Liver (tissue), 3 donors: ENCODE measurements around the gene MED15.

ENCODE experiments used
- HNF4A ChIP-seq, 2 donors: conservative IDR thresholded peaks; 2 replicates each; pipeline ENCODE4 v1.6.1; 2016; ENCODE audit warnings: antibody characterized with exemption in 2 of 2, mild to moderate bottlenecking in 2 of 2
- SP1 ChIP-seq: IDR thresholded peaks from 2 replicates; pipeline ENCODE4 v1.6.1; 2018; ENCODE audit warnings: antibody characterized with exemption, mild to moderate bottlenecking
- YY1 ChIP-seq: IDR thresholded peaks from 2 replicates; pipeline ENCODE4 v1.6.1; 2016; ENCODE audit warnings: antibody characterized with exemption, mild to moderate bottlenecking
- TF ChIP-seq, protein P1 (sequence below): fragments of 150-350 bp; IDR thresholded peaks from 2 replicates; pipeline ENCODE4 v1.5.1; 2017; ENCODE audit warnings: improper control_type of control experiment, low read depth, low read length; ENCODE audit not compliant: missing input control
- TF ChIP-seq, protein P2 (sequence below): IDR thresholded peaks from 2 replicates; pipeline ENCODE4 v1.6.1; 2016; ENCODE audit warnings: antibody characterized with exemption
- TF ChIP-seq, protein P3 (sequence below): IDR thresholded peaks from 2 replicates; pipeline ENCODE4 v1.6.1; 2016; ENCODE audit warnings: antibody characterized with exemption, mild to moderate bottlenecking
- donor health status: healthy.
- donor health status: healthy.

DNA sequence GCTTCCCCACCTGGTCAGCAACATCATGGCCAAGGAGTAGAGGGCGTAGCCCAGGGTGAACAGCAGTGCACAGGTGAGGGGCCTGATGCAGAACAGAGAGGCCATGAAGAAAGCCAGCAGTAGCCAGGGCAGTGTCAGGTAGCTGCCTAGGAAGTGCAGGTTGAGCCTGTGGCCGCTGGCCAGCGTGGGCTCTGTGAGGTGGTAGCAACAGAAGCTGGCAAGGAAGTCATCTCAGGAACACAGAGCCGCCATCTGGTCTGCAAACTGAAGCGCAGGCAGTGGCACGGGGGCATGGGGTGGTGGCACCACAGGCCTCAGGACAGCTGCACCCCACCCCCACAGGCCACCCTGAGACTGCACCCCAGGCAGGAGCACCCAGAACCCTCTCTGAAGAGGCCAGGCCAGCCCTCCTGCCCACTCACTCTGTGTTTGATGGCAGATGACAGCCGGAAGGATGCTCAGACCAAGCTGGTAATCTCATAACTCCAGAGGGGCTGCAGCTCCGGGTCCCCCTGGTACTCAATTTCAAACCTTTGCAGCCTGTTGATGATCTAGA lies 95.3 kb downstream of the MED15 start:
- TF ChIP-seq, protein P1, sequence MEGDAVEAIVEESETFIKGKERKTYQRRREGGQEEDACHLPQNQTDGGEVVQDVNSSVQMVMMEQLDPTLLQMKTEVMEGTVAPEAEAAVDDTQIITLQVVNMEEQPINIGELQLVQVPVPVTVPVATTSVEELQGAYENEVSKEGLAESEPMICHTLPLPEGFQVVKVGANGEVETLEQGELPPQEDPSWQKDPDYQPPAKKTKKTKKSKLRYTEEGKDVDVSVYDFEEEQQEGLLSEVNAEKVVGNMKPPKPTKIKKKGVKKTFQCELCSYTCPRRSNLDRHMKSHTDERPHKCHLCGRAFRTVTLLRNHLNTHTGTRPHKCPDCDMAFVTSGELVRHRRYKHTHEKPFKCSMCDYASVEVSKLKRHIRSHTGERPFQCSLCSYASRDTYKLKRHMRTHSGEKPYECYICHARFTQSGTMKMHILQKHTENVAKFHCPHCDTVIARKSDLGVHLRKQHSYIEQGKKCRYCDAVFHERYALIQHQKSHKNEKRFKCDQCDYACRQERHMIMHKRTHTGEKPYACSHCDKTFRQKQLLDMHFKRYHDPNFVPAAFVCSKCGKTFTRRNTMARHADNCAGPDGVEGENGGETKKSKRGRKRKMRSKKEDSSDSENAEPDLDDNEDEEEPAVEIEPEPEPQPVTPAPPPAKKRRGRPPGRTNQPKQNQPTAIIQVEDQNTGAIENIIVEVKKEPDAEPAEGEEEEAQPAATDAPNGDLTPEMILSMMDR = no peak
- no peak for TF ChIP-seq YY1
- TF ChIP-seq, protein P2, sequence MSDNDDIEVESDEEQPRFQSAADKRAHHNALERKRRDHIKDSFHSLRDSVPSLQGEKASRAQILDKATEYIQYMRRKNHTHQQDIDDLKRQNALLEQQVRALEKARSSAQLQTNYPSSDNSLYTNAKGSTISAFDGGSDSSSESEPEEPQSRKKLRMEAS = no peak
- TF ChIP-seq, protein P3, sequence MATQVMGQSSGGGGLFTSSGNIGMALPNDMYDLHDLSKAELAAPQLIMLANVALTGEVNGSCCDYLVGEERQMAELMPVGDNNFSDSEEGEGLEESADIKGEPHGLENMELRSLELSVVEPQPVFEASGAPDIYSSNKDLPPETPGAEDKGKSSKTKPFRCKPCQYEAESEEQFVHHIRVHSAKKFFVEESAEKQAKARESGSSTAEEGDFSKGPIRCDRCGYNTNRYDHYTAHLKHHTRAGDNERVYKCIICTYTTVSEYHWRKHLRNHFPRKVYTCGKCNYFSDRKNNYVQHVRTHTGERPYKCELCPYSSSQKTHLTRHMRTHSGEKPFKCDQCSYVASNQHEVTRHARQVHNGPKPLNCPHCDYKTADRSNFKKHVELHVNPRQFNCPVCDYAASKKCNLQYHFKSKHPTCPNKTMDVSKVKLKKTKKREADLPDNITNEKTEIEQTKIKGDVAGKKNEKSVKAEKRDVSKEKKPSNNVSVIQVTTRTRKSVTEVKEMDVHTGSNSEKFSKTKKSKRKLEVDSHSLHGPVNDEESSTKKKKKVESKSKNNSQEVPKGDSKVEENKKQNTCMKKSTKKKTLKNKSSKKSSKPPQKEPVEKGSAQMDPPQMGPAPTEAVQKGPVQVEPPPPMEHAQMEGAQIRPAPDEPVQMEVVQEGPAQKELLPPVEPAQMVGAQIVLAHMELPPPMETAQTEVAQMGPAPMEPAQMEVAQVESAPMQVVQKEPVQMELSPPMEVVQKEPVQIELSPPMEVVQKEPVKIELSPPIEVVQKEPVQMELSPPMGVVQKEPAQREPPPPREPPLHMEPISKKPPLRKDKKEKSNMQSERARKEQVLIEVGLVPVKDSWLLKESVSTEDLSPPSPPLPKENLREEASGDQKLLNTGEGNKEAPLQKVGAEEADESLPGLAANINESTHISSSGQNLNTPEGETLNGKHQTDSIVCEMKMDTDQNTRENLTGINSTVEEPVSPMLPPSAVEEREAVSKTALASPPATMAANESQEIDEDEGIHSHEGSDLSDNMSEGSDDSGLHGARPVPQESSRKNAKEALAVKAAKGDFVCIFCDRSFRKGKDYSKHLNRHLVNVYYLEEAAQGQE = no peak
- TF ChIP-seq HNF4A (conservative IDR thresholded peaks at IDR 0.05) = no peak
- TF ChIP-seq SP1 = no peak
